ENCODE results near the gene CARD11.

CARD11 gene

GRCh38 chr7:2974093-2974819 lies 69.4 kb downstream of the CARD11 start:
- TF ChIP-seq MYC (IDR thresholded peaks at IDR 0.05; ENCODE audit: low read depth, low read length), result no peak
- TF ChIP-seq POLR2A (IDR thresholded peaks at IDR 0.05; ENCODE audit: extremely low read depth, insufficient read length), result no peak
- TF ChIP-seq CTCF (IDR thresholded peaks at IDR 0.05; ENCODE audit: low read depth, low read length), result no peak
- TF ChIP-seq MAX (IDR thresholded peaks at IDR 0.05; ENCODE audit: low read depth, low read length), result no peak
- no peak for DNase-seq (ENCODE audit: low read depth)
- H3K4me3 ChIP-seq (ENCODE audit: low read depth, low read length), result no peak overlapping the region

- TF ChIP-seq CTCF (IDR thresholded peaks at IDR 0.05; ENCODE audit: low read depth, low read length) (no peak), MAX (IDR thresholded peaks at IDR 0.05; ENCODE audit: low read depth, low read length) (no peak), MYC (IDR thresholded peaks at IDR 0.05; ENCODE audit: low read depth, low read length) (no peak), POLR2A (IDR thresholded peaks at IDR 0.05; ENCODE audit: extremely low read depth, insufficient read length) (no peak)
- no peak for DNase-seq (ENCODE audit: low read depth)
- H3K4me3 ChIP-seq (ENCODE audit: low read depth, low read length), result no peak overlapping the region
These were observed 70.9 kb downstream of the CARD11 start for GRCh38 chr7:2972835-2973161.

GRCh38 chr7:2971914-2972834 lies 71.5 kb downstream of the CARD11 start:
- H3K4me3 ChIP-seq (ENCODE audit: low read depth, low read length), result no peak overlapping the region
- peak; percentile 33 for DNase-seq (ENCODE audit: low read depth)
- TF ChIP-seq MYC (IDR thresholded peaks at IDR 0.05; ENCODE audit: low read depth, low read length) (no peak), POLR2A (IDR thresholded peaks at IDR 0.05; ENCODE audit: extremely low read depth, insufficient read length) (no peak), MAX (IDR thresholded peaks at IDR 0.05; ENCODE audit: low read depth, low read length) (no peak), CTCF (IDR thresholded peaks at IDR 0.05; ENCODE audit: low read depth, low read length) (no peak)

GRCh38 chr7:2970861-2971260 lies 72.8 kb downstream of the CARD11 start:
- H3K4me3 ChIP-seq (ENCODE audit: low read depth, low read length), result no peak overlapping the region
- TF ChIP-seq POLR2A (IDR thresholded peaks at IDR 0.05; ENCODE audit: extremely low read depth, insufficient read length), result no peak
- no peak for TF ChIP-seq MAX (IDR thresholded peaks at IDR 0.05; ENCODE audit: low read depth, low read length)
- no peak for DNase-seq (ENCODE audit: low read depth)

GRCh38 chr7:2970307-2970664 lies 73.4 kb downstream of the CARD11 start:
- no peak for DNase-seq (ENCODE audit: low read depth)
- TF ChIP-seq MAX (IDR thresholded peaks at IDR 0.05; ENCODE audit: low read depth, low read length), result no peak
- TF ChIP-seq POLR2A (IDR thresholded peaks at IDR 0.05; ENCODE audit: extremely low read depth, insufficient read length), result no peak
- TF ChIP-seq CTCF (IDR thresholded peaks at IDR 0.05; ENCODE audit: low read depth, low read length), result no peak
- no peak for TF ChIP-seq MYC (IDR thresholded peaks at IDR 0.05; ENCODE audit: low read depth, low read length)
- H3K4me3 ChIP-seq (ENCODE audit: low read depth, low read length), result no peak overlapping the region
